SK-N-MC (cell line): ENCODE results near the gene PDP2.
A peak's percentile ranks its signal among the peaks of the same experiment; 100 is the strongest.

Experiments used
- DNase-seq: peaks from one replicate; pipeline ENCODE4 v3.0.0-alpha.2; 2011; ENCODE audit warnings: low read depth, low spot score
- H3K27ac ChIP-seq: fragments of 200-600 bp; sonication (generic); 2 replicates; pipeline ENCODE4 v1.5.1; 2016; ENCODE audit warnings: mixed run types
- H3K36me3 ChIP-seq: fragments of 200-600 bp; sonication (generic); 2 replicates; pipeline ENCODE4 v1.6.1; 2017; ENCODE audit warnings: antibody characterized with exemption, low read length, mixed read lengths; ENCODE audit not compliant: insufficient read depth
- H3K4me3 ChIP-seq: fragments of 200-600 bp; sonication (generic); 2 replicates; pipeline ENCODE4 v1.5.1; 2016
- H3K9ac ChIP-seq: fragments of 200-600 bp; sonication (generic); 2 replicates; pipeline ENCODE4 v1.8.0; 2017; ENCODE audit warnings: mixed run types, mixed read lengths; ENCODE audit not compliant: insufficient read length
- H3K9me3 ChIP-seq: fragments of 200-600 bp; sonication (generic); 2 replicates; pipeline ENCODE4 v1.6.1; 2017; ENCODE audit warnings: low read depth, mild to moderate bottlenecking, antibody characterized with exemption, low read length, moderate library complexity, mixed read lengths
- EZH2 ChIP-seq: fragments of 200-600 bp; sonication (generic); IDR thresholded peaks from one replicate; pipeline ENCODE4 v1.6.1; 2017; ENCODE audit warnings: antibody characterized with exemption
- FOXP2 ChIP-seq: optimal IDR thresholded peaks from 2 replicates; pipeline ENCODE3; 2011; ENCODE audit warnings: mild to moderate bottlenecking, moderate library complexity; ENCODE audit not compliant: insufficient read depth; ENCODE audit errors: extremely low read length, control extremely low read depth
- POLR2AphosphoS5 ChIP-seq: IDR thresholded peaks from 2 replicates; pipeline ENCODE4 v1.6.1; 2012; ENCODE audit warnings: mild to moderate bottlenecking, low read depth, low read length, borderline replicate concordance

The PDP2 gene

DNA sequence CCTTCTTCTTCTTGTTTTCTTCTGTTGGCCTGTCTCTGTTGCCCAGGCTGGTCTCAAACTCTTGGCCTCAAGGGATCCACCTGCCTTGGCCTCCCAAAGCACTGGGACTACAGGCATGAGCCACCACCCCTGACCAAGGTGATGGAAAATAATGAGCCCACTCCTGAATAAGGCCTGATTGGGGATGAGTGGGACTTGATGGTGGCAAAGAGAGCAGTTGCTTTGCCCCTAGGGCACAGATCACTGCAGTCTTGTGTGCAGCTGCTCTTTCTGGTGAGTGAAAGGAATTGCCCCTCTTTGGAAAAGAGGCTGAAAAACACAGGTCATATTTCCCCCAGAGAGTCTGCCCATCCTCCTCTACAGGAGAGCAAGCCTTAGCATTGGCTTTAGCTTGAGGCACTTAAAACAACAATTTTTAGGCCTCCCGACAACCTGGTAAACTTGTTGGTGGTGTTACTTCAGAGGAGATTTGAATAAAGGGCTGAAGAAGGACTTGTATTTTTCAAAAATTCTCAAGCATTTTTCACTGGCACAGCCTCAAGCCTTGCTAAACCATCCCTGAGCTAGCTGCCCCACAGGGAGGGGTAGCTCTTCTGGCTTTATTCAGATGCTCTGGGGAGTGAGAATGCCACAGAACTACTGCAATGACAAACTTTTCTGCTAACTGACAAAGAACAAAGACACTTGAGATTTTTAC lies 6.1 kb upstream of the PDP2 start:
- H3K9ac ChIP-seq, result no peak overlapping the region
- TF ChIP-seq POLR2AphosphoS5 (no peak), EZH2 (no peak), FOXP2 (no peak)
- no peak for DNase-seq
- no peaks in the 10 kb centered on the region for H3K9me3 ChIP-seq
- no peak overlapping the region for H3K4me3 ChIP-seq
- H3K36me3 ChIP-seq, result no peaks in the 10 kb centered on the region
- H3K27ac ChIP-seq, result peak overlapping the region; percentile 13; the same call in 1 of the 2 replicates

- no peaks in the 10 kb centered on the region for H3K36me3 ChIP-seq
- H3K4me3 ChIP-seq, result no peak overlapping the region
- H3K9me3 ChIP-seq, result no peaks in the 10 kb centered on the region
- no peak for TF ChIP-seq POLR2AphosphoS5
- H3K9ac ChIP-seq, result no peak overlapping the region
- no peak for DNase-seq
- peak overlapping the region; percentile 46 for H3K27ac ChIP-seq
Measured at GRCh38 chr16:66878067-66878466, 2.2 kb upstream of the PDP2 start.

GRCh38 chr16:66881014-66881417 lies 701 bp downstream of the PDP2 start:
- Histone ChIP-seq H3K36me3 (peaks cover 14% of the 10 kb centered on the region; the same call in 1 of the 2 replicates), H3K4me3 (peak overlapping the region; percentile 81), H3K9ac (peak overlapping the region; percentile 73), H3K27ac (no peak overlapping the region), H3K9me3 (no peaks in the 10 kb centered on the region)
- no peak for DNase-seq
- TF ChIP-seq FOXP2 (no peak), EZH2 (no peak), POLR2AphosphoS5 (no peak)

GRCh38 chr16:66881560-66881959 lies 1.2 kb downstream of the PDP2 start:
- Histone ChIP-seq H3K9me3 (no peaks in the 10 kb centered on the region), H3K27ac (no peak overlapping the region), H3K9ac (no peak overlapping the region), H3K4me3 (peak overlapping the region; percentile 60), H3K36me3 (peaks cover 14% of the 10 kb centered on the region; the same call in 1 of the 2 replicates)
- no peak for TF ChIP-seq FOXP2
- TF ChIP-seq POLR2AphosphoS5, result no peak
- TF ChIP-seq EZH2, result no peak
- no peak for DNase-seq

- no peak overlapping the region for H3K9ac ChIP-seq
- H3K4me3 ChIP-seq, result no peak overlapping the region; the same call in 1 of the 2 replicates
- TF ChIP-seq POLR2AphosphoS5 (no peak), EZH2 (no peak), FOXP2 (no peak)
- peaks cover 14% of the 10 kb centered on the region; the same call in 1 of the 2 replicates for H3K36me3 ChIP-seq
- no peak for DNase-seq
- no peaks in the 10 kb centered on the region for H3K9me3 ChIP-seq
- no peak overlapping the region for H3K27ac ChIP-seq
Measured at GRCh38 chr16:66881964-66882508, 1.7 kb downstream of the PDP2 start.

DNA sequence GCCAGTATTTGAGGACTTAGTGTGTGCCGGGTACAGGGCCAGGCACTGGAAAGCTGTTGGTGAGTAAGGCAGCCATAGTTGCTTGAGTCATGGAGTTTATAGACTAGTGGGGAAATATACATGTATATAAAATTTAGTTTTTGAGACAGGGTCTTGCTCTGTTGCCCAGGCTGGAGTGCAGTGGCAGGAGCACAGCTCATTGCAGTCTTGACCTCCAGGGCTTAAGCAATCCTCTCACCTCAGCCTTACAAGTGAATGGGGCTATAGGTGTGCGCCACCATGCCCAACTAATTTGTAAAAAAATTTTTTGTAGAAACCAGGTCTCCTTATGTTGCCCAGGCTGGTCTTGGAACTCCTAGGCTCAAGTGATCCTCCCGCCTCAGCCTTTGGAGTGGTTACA lies 2.4 kb downstream of the PDP2 start:
- Histone ChIP-seq H3K27ac (no peak overlapping the region), H3K9me3 (no peaks in the 10 kb centered on the region), H3K9ac (no peak overlapping the region), H3K4me3 (no peak overlapping the region), H3K36me3 (peaks cover 14% of the 10 kb centered on the region; the same call in 1 of the 2 replicates)
- DNase-seq, result no peak
- TF ChIP-seq FOXP2, result no peak
- TF ChIP-seq POLR2AphosphoS5, result no peak
- no peak for TF ChIP-seq EZH2

DNA sequence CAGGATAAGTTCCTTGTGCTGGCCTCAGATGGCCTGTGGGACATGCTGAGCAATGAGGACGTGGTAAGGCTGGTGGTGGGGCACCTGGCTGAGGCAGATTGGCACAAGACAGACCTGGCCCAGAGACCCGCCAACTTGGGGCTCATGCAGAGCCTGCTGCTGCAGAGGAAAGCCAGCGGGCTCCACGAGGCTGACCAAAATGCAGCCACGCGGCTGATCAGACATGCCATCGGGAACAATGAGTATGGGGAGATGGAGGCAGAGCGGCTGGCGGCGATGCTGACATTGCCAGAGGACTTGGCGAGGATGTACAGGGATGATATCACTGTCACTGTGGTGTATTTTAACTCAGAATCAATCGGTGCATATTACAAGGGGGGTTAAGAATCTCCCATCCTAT lies 5.2 kb downstream of the PDP2 start:
- Histone ChIP-seq H3K36me3 (peaks cover 14% of the 10 kb centered on the region; the same call in 1 of the 2 replicates), H3K9ac (no peak overlapping the region), H3K27ac (no peak overlapping the region), H3K9me3 (no peaks in the 10 kb centered on the region), H3K4me3 (no peak overlapping the region)
- no peak for DNase-seq
- TF ChIP-seq EZH2 (no peak), POLR2AphosphoS5 (no peak), FOXP2 (no peak)

GRCh38 chr16:66886321-66886720 lies 6.0 kb downstream of the PDP2 start:
- H3K4me3 ChIP-seq, result no peak overlapping the region
- no peak overlapping the region for H3K9ac ChIP-seq
- TF ChIP-seq FOXP2 (no peak), POLR2AphosphoS5 (no peak), EZH2 (no peak)
- H3K36me3 ChIP-seq, result peaks cover 14% of the 10 kb centered on the region; the same call in 1 of the 2 replicates
- H3K9me3 ChIP-seq, result no peaks in the 10 kb centered on the region
- no peak overlapping the region for H3K27ac ChIP-seq
- DNase-seq, result no peak

DNA sequence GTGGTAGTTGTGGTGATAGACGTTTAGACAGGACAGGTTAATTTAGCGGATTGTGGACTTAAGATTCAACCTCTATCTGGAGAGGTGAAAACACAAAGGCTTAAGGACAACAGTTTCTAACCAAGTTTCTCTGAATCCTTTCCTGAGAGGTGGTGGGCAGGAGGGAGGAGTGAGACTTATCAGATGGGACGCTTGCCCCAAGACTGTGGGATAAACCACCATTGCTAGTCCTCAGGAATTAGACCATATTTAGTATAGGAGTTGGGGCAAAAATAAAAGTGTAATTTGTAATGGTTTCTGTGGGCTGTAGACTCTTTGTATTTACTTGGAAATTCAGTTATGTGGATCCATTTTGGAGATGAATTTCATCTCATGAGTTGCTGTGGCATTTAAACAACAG lies 6.6 kb downstream of the PDP2 start:
- no peak for DNase-seq
- no peaks in the 10 kb centered on the region for H3K9me3 ChIP-seq
- TF ChIP-seq EZH2 (no peak), POLR2AphosphoS5 (no peak), FOXP2 (no peak)
- H3K36me3 ChIP-seq, result peaks cover 14% of the 10 kb centered on the region; the same call in 1 of the 2 replicates
- no peak overlapping the region for H3K9ac ChIP-seq
- no peak overlapping the region for H3K4me3 ChIP-seq
- no peak overlapping the region for H3K27ac ChIP-seq
